Cardiac muscle cell (in vitro differentiated cells and primary cell): ENCODE measurements around the gene PAF1. TPM values are rescaled to one million over a fixed set of nuclear protein-coding genes. Genes with fewer than 3 reads are reported as not detected.

ENCODE experiments used
- DNase-seq, 2 donors: peaks; one replicate each; pipeline versions ENCODE4 v3.0.0 to v3.0.0-alpha.2; 2010 to 2017; ENCODE audit warnings: low read depth in 1 of 2, low spot score in 1 of 2
- H3K27ac ChIP-seq: fragments of 200-600 bp; sonication (generic); 2 replicates; pipeline ENCODE4 v1.5.1; 2016
- H3K27me3 ChIP-seq: fragments of 200-600 bp; sonication (generic); 2 replicates; pipeline ENCODE4 v1.6.0; 2016; ENCODE audit warnings: control low read depth
- H3K36me3 ChIP-seq: fragments of 200-600 bp; sonication (generic); 2 replicates; pipeline ENCODE4 v1.5.1; 2016; ENCODE audit warnings: control low read depth
- H3K4me1 ChIP-seq: fragments of 200-600 bp; sonication (generic); 2 replicates; pipeline ENCODE4 v1.8.1; 2017; ENCODE audit warnings: low read depth, mild to moderate bottlenecking, mixed run types
- H3K4me3 ChIP-seq: fragments of 200-600 bp; sonication (generic); 2 replicates; pipeline ENCODE4 v1.5.1; 2016; ENCODE audit warnings: mild to moderate bottlenecking
- H3K9me3 ChIP-seq: fragments of 200-600 bp; sonication (generic); 2 replicates; pipeline ENCODE4 v1.5.1; 2017; ENCODE audit warnings: low read depth, mild to moderate bottlenecking, control low read depth
- polyA plus RNA-seq: library from polyadenylated mRNA; unstranded; fragments of >200 nt; fragmentation: Nextera tagmentation; extraction: Ambion mirVana; gene quantifications from 2 replicates; pipeline ENCODE4 v1.2.1, GENCODE V29; 2016
- total RNA-seq: library from RNA; depleted of rRNA; stranded (reverse); fragments of >200 nt; gene quantifications from 2 replicates; pipeline ENCODE4 v1.2.3, GENCODE V29; 2016
- TF ChIP-seq, protein P1 (sequence below): IDR thresholded peaks from 2 replicates; pipeline ENCODE4 v1.5.1; 2012; ENCODE audit warnings: low read depth, mild to moderate bottlenecking, low read length

PAF1 gene
- total and polyA plus RNA-seq, 2 experiments from 2014 or later, result 61.9 to 78.3 TPM

DNA sequence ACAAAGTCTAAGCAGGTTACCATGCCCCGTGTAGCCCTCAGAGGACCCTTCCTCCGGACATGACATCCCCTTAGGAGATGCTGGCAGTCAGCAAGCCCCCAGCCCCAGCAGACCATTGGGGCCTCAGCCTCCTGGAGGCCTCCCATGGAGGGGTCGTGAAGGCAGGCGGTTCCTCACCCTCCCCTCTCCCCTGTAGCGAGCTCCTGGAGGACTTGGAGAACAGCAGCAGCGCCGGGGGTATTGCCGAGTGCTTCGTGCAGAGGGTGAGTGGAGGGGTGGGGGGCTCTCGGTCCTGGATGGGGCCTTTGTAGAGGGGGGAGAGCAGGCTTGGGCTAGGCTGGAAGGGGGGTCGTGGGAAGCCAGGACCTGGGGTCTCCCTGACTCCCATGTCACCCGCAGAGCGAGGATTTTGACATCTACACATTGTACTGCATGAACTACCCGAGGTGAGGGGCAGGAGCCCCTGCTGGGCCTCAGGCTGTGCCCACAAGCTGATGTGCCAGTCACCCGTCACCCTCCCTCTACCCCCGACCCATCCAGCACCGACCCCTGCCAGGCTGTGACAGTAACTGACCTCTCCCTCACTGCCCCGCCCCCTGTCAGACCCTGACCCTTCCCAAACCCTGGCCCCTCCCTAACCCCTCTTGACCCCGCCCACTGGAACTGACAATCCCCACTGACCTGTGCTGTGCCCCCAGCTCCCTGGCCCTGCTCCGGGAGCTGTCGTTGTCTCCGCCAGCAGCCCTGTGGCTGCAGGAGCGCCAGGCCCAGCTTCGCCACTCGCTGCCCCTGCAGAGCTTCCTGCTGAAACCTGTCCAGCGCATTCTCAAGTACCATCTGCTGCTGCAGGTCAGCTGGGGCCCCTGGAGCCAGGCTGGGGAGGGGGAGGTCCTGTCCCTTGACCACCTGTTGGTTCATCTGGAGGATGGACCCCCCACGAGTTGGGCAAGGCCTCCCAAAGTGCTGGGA, 25.5 kb upstream of the PAF1 start:
- H3K4me3 ChIP-seq, result no peak overlapping the region
- TF ChIP-seq, protein P1, sequence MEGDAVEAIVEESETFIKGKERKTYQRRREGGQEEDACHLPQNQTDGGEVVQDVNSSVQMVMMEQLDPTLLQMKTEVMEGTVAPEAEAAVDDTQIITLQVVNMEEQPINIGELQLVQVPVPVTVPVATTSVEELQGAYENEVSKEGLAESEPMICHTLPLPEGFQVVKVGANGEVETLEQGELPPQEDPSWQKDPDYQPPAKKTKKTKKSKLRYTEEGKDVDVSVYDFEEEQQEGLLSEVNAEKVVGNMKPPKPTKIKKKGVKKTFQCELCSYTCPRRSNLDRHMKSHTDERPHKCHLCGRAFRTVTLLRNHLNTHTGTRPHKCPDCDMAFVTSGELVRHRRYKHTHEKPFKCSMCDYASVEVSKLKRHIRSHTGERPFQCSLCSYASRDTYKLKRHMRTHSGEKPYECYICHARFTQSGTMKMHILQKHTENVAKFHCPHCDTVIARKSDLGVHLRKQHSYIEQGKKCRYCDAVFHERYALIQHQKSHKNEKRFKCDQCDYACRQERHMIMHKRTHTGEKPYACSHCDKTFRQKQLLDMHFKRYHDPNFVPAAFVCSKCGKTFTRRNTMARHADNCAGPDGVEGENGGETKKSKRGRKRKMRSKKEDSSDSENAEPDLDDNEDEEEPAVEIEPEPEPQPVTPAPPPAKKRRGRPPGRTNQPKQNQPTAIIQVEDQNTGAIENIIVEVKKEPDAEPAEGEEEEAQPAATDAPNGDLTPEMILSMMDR, result no peak
- no peak overlapping the region for H3K27ac ChIP-seq
- no peaks in the 10 kb centered on the region for H3K9me3 ChIP-seq
- no peak for DNase-seq
- peaks cover 38% of the 10 kb centered on the region for H3K36me3 ChIP-seq
- H3K27me3 ChIP-seq, result no peaks in the 10 kb centered on the region
- peaks cover 7% of the 10 kb centered on the region for H3K4me1 ChIP-seq

DNA sequence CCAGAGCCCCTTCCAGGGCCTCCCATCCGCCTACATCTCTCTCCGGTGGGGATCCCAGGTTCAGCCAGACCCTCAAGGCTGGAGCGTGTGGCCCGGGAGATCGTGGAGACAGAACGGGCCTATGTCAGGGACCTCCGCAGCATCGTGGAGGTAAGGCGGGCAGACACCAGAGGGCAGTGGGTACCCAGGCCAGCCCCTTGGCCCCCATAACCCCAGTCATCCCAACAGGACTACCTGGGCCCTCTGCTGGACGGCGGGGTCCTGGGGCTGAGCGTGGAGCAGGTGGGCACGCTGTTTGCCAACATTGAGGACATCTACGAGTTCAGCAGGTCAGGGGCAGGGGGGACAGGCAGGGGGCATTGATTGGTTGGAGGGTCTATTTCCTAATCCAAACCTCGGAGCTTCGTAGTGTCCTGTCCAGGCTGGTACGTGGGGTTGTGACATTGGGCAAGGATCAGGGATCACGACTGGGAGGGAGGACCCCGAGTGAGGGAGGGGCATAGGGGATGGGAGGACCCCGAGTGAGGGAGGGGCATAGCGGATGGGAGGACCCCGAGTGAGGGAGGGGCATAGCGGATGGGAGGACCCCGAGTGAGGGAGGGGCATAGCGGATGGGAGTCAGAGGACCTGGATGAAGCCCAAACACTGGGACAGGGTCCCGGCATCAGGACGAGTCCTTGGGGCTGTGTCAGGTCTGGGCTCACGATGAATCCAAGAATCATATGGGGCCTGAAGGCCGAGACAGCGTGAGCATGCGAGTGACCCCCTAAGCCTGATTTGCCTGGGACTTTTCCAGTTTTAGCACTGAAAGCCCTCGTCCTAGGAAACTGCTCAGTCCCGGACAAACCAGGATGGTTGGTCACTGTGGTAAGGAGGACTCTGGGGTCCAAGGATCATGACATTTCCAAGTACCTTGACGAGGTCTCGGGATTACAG, 24.5 kb upstream of the PAF1 start:
- no peak for DNase-seq
- Histone ChIP-seq H3K36me3 (peaks cover 28% of the 10 kb centered on the region), H3K27me3 (no peaks in the 10 kb centered on the region), H3K9me3 (no peaks in the 10 kb centered on the region), H3K4me3 (no peak overlapping the region), H3K27ac (peak overlapping the region; percentile 95), H3K4me1 (peaks cover 17% of the 10 kb centered on the region)
- TF ChIP-seq, protein P1, result peak; percentile 5

DNA sequence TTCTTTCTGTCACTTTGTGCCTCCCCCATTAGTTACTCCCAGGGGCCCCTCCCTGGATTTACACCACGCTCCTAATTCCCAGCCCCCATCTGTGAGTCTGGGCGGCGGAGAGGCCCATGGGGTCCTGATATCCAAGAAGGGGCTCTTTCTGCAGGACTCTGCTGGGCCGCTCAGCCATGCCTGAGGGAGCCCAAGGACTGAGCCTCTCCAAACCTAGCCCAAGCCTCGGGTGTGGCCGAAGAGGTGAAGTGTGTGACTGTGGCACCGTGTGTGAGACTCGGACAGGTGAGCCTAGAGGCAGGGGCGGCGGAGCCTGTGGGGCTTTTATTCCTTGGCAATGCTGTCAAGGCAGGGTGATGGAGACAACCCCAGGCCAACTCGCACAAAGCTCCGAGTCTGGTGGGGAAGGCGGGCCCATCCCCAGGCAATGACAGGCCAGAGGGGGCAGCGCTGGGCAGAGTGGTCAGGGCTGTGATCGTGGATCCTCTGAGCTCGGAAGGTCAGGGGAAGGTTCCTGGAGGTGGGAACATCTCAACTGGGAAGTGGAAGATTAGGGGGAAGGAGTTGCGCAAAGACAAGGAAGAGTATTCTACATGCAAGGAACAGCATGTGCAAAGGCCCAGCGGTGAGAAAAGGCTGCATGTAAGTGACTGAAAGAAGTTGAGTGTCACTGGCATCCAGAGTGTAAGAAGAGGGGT, 23.2 kb upstream of the PAF1 start:
- peak overlapping the region; percentile 95 for H3K27ac ChIP-seq
- peak in 1 of 2 donors; percentile 54 for DNase-seq
- TF ChIP-seq, protein P1, result peak; percentile 30
- H3K4me1 ChIP-seq, result peaks cover 18% of the 10 kb centered on the region
- no peaks in the 10 kb centered on the region for H3K9me3 ChIP-seq
- H3K27me3 ChIP-seq, result no peaks in the 10 kb centered on the region
- H3K4me3 ChIP-seq, result peak overlapping the region; percentile 54
- peaks cover 20% of the 10 kb centered on the region for H3K36me3 ChIP-seq

GRCh38 chr19:39413272-39413910, 22.5 kb upstream of the PAF1 start:
- DNase-seq, result peak; percentile 80 to 83
- peaks cover 18% of the 10 kb centered on the region for H3K4me1 ChIP-seq
- peak overlapping the region; percentile 95 for H3K27ac ChIP-seq
- no peaks in the 10 kb centered on the region for H3K27me3 ChIP-seq
- H3K36me3 ChIP-seq, result peaks cover 14% of the 10 kb centered on the region
- no peaks in the 10 kb centered on the region for H3K9me3 ChIP-seq
- TF ChIP-seq, protein P1, result no peak
- H3K4me3 ChIP-seq, result peak overlapping the region; percentile 54
